ENCODE data around the gene FSIP1. TPM values are rescaled to one million over a fixed set of nuclear protein-coding genes. Genes with fewer than 3 reads are reported as not detected.

The FSIP1 gene
- total RNA-seq, 1 donor from 2014 or later: 14.7 TPM

- DNase-seq: no peak
These were observed 138.5 kb downstream of the FSIP1 start for GRCh38 chr15:39644136-39644535.

- DNase-seq: no peak
These were observed 138.9 kb downstream of the FSIP1 start for GRCh38 chr15:39643727-39644126.

GRCh38 chr15:39642011-39642640 is 140.5 kb downstream of the FSIP1 start:
- no peak for DNase-seq

GRCh38 chr15:39641191-39641889 is 141.3 kb downstream of the FSIP1 start:
- no peak for DNase-seq

GRCh38 chr15:39640665-39641064 is 142.0 kb downstream of the FSIP1 start:
- no peak for DNase-seq

GRCh38 chr15:39639037-39639436 is 143.6 kb downstream of the FSIP1 start:
- no peak for DNase-seq

- DNase-seq: no peak
These were observed 144.6 kb downstream of the FSIP1 start for GRCh38 chr15:39638041-39638440.

GRCh38 chr15:39631357-39631756 is 151.3 kb downstream of the FSIP1 start:
- no peak for DNase-seq

- DNase-seq: no peak
These were observed 152.7 kb downstream of the FSIP1 start for GRCh38 chr15:39629906-39630305.

- no peak for DNase-seq
These were observed 153.3 kb downstream of the FSIP1 start for GRCh38 chr15:39629371-39629770.

- no peak for DNase-seq
These were observed 153.9 kb downstream of the FSIP1 start for GRCh38 chr15:39628546-39629257.

GRCh38 chr15:39628144-39628508 is 154.5 kb downstream of the FSIP1 start:
- no peak for DNase-seq

GRCh38 chr15:39627451-39628143 is 155.0 kb downstream of the FSIP1 start:
- DNase-seq: no peak

- no peak for DNase-seq
These were observed 156.8 kb downstream of the FSIP1 start for GRCh38 chr15:39625856-39626255.

GRCh38 chr15:39625451-39625850 is 157.2 kb downstream of the FSIP1 start:
- no peak for DNase-seq

GRCh38 chr15:39624806-39625205 is 157.8 kb downstream of the FSIP1 start:
- no peak for DNase-seq

GRCh38 chr15:39623529-39623931 is 159.1 kb downstream of the FSIP1 start:
- no peak for DNase-seq

- no peak for DNase-seq
These were observed 159.8 kb downstream of the FSIP1 start for GRCh38 chr15:39622660-39623516.

GRCh38 chr15:39621976-39622375 is 160.7 kb downstream of the FSIP1 start:
- no peak for DNase-seq

GRCh38 chr15:39621210-39621609 is 161.4 kb downstream of the FSIP1 start:
- DNase-seq: no peak

GRCh38 chr15:39618063-39618823 is 164.4 kb downstream of the FSIP1 start:
- DNase-seq: no peak
